IPS-NIHi11 (cell line): ENCODE measurements around the gene GNA12.

Experiments
- DNase-seq: peaks from one replicate; pipeline ENCODE4 v3.0.0; 2012; ENCODE audit warnings: mixed read lengths, low spot score

Gene GNA12

DNA sequence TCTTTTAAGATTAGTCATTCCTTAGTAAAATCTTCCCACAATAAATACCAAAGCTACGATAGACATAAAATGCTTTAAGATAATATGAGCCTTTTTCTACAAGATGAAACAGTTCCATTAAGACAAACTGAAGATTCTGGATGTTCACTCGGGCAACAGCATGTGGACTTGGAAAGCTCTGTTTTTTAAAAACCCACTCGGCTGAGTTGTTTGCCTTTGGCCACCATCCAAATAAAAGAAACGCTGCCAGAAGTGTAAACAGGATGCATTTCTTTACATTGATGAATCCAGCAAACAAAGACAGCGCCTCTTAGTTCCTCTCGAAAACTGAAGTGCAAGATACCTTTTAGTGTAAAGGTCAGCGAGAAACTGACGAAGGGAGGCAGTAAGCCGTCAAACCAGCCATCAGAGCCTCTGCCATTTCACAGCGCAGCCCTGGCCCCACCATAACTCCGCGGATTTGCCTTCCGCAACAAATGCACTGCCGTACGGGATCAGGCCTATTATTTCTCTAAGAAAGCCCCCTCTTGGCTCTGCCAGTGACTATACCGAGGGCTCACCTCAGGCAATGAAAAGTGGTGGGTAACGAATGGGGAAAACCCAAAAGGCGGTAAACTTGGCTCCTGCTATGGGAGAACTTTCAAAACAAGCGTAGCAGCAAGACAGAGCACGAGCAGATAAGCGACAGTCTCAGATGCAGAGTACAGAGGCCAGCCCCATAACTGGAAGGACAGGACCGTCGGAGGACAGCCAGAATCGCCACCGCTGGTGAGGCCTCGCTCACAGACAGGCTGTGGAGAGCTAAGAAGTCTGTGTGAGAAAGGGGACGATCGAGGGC lies 41.4 kb downstream of the GNA12 start:
- DNase-seq = no peak

DNA sequence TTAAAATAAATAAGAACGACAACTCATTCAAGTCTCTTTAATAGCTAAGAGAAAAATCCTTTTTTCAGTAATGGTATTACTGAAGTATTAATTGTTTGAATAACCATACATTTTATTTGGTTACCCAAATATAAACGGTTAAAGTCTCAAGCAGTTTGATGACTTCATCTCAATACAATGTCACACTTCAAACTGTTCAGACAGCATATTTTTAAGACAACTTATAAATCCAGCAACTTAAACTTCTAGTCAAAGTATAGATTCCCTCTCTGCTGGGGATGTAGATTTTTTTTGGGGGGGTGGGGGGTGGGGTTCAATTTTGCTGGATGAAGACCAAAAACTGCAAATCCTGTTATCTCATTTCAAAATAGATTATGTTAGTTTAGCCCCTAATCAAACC lies 42.0 kb downstream of the GNA12 start:
- DNase-seq = no peak

DNA sequence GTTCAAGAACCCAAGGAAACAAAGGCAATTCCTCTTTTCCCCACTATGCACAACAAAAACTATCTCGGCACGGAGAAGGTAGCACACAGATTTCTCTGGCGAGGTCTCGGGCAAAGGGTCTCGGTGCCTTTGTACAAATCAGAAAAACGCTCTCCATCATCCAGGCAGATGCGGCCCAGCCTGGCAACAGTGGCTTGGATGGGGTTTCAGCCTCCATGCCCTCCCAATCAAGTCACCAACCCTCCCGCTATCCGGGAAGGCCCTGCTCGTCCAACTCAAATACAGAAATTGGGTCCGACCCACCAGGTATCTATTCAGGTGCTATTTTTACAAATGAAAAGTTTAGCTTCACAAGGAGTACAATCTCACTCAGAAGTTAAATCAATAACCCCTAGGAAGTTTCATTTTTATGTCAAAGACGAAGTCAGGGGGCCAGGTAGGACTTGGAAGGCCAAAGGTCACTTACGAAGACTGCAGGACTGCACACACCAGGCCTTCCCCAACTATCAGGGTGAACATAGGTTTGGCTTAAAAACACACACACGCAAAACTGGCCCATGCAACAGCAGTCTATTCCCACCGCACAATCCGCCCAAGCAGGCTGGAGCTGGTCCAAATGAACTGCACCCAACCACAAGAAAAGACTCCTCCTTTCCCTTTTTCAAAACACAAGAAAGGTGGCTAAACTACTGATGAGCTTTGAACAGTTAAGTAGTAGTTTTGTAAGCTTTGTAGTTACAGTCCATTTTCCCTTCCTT lies 43.0 kb downstream of the GNA12 start:
- DNase-seq = no peak

DNA sequence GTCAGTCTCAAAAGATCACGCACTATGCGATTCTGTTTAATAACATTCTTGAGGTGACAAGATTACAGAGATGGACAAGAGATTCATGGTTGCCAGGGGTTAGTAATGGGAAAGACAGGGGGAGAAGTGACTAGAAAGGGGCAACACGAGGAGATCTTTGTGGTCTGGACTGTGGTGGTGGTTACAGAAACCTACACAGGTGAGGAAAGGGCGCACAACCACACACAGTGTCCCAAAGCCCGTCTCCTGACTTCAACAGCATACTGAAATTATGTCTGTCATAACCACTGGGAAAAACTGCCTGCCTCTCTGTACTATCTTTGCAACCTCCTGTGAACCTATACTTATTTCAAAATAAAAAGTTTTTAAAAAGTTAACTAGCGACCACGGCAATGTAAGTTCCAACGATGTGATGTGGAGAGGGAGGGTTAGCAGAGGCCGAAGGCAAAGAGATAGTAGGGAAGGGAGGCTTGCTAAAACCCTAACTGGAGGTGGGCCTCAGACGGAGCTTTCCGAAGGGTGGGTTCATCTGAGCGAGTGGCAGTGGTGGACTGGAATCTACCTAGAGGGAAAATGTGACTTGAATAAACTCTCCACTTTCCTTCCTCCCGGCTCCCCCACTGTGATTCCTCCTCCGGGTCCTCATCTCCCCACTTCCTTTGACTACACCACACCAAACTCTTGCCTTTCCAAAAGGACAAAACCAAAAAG lies 43.7 kb downstream of the GNA12 start:
- DNase-seq = no peak

DNA sequence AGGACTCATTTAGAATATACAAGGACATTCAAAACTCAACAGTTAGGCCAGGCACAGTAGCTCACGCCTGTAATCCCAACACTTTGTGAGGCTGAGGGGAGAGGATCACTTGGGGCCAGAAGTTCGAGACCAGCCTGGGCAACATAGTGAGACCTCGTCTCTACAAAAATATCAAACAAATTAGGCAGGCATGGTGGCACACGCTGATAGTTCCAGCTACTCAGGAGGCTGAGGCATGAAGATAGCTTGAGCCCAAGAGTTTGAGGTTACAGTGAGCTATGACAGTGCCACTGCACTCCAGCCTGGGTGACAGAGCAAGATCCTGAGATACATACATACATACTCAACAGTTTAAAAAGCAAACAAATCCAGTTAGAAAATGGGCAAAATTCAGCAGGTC lies 44.9 kb downstream of the GNA12 start:
- DNase-seq = no peak

DNA sequence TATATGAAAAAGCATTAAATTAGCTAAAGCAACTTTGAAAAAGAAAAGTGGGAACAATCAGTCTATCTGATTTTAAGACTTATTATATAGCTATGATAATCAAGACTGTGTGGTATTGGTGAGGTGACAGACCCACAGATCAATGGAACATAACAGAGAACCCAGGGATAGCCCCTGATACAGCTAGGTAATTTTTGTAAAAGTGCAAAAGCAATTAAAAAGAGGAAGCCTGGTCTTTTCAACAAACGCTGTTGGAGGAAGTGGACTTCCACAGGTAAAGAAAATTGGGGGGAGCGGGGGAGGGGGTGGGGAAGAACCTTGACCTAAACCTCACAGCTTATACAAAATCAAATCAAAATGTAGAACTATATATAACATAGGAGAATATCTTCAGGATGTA lies 45.4 kb downstream of the GNA12 start:
- DNase-seq = no peak

DNA sequence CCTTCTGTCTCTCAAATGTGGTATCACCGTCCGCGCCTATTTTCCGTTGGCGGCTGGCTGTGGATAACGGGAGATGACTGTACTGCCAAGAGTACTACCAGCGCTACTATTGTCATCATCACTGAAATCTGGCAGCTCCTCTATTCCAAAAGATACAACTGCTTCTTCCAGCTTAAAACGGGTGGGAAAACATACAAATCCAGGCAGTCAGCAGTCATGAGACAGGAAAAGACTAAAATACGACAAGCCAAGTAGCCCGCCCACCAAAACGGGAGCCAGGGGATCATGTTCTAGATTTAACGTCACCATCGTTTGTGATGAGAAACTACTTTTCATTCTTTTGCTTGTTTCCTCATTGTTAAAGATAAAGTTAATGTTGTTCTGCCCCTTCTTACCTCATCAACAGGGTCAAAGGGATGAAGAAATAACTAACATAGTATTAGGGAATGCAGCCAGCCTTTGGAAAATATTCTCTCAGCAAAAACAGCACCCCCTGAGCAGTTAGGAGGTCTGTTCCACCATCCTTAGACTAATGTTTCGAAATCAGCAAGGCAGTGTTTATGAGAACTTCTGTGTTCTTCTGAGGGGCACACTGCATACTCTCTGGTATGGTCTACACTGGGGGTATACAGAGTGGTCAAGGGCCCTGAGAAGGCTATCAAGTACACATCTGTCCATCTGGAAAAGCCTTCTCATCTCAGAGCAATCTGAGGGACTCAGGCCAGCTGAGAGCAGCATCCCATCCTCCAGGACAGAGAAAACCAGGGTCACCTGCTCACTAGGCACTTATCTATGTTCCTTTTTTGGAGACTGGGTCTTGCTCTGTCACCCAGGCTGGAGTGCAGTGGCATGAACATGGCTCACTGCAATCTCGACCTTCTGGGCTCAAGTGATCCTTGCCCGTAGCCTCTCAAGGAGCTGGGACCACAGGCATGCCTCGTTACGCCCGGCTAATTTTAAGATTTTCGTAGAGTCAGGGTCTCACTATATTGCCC lies 47.5 kb downstream of the GNA12 start:
- DNase-seq = no peak

DNA sequence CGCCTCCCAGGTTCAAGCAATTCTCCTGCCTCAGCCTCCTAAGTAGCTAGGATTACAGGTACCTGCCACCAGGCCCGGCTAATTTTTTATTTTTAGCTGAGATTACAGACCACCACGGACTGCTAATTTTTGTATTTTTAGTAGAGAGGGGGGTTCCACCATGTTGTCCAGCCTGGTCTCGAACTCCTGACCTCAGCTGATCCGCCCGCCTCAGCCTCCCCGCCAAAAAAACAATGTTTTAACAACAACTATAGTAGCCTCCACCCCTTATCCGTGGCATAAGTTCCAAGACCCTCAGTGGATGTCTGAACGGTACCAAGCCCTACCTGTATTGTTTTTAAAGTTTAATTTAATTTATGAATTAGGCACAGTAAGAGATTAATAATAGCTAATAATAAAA lies 48.2 kb downstream of the GNA12 start:
- no peak for DNase-seq

DNA sequence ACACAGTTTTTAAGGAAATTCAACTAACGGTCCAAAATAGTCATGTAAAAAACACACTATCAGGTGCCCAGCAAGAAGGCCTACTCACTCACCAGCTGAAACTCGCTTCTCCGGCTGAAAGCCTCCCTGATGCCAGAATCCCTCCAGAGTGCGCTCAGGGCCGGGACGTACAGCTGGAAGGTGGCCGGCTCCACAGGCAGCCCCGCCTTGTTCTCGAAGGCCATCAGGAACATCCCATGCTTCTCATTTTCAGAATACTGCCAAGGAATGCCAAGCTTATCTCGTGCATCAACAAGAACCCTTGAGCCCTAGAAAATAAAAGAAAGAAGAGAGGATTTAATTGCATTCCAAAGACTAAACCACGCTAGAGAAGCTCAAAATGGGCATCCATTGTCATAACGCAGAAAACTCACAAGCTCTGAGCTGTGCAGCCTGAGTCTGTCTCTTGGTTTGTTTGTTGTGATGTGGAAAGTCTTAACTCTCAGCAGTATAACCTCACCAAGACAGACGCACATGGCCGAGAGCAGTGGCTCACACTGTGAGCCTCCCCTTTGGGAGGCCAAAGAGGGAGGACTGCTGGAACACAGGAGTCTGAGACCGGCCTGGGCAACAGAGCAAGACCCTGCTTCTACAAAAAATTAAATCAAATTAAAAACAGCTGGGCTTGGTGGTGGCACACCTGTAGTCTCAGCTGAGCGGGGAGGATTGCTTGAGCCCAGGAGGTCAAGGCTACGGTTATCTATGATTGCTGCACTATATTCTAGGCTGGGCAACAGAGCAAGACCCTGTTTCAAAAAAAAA lies 49.1 kb downstream of the GNA12 start:
- no peak for DNase-seq

DNA sequence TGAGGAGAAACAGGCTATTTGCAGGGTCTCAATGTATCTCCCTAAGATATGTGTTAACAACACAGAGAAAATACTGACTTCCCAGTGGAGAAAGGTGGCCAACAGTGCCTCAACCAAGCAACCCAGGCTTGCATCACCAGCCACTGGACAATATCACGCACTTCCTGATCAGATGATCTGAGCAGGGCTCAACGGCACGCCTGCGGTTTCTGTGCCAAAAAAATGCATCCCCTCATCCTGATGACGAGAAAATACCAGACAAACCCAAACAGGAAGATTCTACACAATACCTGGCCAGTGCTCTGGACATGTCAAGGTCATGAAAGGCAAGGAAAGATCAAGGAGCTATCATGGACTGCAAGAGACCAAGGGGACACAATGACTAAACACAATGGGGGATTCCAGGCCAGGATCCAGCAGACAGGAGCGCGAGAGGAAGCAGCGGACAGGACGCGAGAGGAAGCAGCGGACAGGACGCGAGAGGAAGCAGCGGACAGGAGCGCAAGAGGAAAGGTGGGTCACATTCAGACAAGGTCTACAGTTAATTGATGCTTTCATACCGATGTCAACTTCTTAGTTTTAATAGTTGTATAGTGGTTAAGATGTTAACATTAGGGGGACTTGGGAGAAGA lies 51.1 kb downstream of the GNA12 start:
- DNase-seq = no peak

DNA sequence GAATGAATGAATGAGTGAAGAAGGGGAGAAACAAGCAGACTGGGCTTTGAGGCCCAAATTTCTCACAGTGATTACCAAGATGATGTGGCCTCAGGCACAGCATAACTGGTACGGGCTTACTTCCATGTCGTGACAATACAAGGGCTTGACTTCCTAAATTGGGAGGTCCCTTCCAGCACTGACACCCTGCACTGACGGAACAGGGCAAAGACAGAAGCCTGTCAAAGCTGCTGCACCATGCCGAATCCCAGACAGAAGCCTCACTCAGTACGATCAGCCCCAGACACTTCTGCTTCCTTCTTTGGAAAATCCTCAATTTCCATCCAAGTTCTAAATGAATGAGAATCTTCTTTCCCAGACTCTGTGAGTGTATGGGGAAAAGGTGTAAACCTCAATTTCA lies 51.9 kb downstream of the GNA12 start:
- DNase-seq = no peak

DNA sequence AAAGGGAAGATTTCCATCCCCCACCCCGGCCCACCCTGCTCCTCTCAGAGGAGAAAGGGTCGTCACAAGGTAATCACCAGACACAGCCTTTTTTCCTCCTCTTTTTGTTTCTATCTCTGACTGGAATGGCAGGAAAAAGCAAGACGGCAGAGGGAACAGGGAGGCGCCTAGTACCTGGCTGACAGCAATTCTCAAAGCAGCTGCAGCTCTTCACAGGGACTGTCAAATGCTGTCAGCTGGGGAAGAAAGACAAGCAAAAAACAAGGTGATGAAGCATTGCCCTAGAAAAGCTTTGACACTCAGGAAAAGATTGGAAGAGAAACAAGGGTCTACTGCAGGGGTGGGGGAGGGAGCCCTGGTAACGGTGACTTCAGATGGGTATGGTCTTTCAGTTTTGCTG lies 52.7 kb downstream of the GNA12 start:
- no peak for DNase-seq

DNA sequence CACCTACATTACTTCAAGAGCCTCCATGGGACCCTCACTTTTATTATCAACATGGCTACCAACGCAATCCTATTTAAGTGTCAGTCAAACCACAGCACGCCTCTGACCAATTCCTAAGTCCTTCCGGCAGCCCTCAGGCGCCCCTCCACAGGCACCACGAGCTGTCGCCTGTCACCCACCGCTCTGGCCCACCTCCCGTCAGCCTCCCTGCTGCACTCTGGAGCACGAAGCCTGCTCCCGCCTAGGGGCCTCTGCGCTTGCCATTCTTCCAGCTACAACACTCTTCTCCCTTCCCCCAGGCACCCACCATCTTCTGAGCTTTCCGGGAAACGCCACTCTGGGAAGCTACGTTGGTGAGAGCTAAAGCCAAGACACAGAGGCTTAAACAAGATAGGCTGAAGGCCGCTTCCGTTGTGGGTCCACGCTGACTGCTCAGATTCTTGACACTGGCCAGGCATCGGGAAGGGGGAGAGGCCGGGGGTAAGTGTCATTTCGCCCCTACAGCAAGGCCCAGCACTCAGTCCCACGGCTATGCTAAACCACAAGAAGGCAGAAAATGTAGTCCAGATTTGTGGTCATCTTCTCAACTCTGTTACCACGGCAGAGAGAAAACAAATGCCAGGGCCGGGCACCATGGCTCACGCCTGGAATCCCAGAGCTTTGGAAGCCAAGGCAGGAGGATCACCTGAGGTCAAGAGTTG lies 56.7 kb downstream of the GNA12 start:
- DNase-seq = no peak

DNA sequence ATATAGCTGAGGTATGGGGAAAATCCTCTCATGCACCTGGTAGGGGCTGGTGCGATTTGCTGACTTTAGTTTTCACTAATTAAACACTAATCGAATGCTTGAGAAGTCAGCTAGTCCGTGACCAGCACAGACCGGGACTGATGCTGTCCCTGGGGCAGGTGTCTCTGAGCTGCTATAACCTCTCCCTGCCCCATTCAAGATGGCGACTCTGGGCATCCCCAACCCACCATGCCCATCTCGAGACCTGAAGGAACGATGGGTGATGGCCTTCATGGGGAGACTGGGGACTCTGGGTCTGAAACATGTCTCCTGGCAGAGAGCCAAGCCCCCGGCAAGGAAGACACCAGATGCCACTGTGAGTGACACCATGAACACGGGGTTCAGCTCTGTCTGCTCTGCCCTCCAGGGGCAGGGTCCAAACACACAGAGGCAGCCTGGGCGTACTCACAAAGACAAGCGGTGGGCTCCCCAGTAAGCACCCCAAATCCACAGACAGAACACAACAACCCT lies 57.4 kb downstream of the GNA12 start:
- DNase-seq = no peak

DNA sequence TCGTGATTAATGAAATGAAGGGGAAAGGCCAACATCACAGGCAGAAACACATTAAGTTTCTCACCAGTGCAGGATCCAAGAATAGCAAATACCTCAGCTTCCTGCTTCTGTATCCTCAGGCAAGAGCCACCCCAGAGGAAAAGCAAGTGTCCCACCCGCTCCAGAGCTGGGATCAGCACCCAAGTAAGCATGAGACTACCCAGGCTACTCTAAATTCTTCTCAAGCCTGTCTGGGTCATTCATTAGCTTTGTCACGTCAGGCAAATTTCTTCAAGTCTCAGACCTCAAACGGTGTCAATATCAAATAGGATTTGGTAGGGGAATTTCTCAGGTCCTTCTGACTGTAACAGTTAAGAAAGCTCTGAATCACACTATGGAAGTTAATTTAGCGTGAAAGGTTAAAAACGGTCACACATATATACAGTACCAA lies 59.0 kb downstream of the GNA12 start:
- no peak for DNase-seq

DNA sequence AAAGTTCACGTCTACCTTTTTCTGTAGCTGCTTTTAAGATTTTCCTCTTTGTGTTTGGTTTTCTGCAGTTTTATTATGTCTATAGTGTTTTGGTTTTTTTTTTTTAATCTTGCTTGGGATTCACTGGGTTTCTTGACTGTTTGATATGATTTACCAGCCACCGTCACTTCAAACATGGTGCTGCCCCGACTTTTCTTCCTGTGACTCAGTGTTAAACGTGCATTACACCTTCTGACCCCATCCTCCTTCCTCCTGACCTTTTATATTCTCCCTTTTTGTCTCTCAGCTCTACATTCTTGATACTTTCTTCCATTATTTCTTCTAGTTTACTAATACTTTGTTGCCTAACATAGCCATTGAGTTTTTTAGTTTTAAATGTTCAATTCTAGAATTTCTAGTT lies 61.5 kb downstream of the GNA12 start:
- DNase-seq = no peak

DNA sequence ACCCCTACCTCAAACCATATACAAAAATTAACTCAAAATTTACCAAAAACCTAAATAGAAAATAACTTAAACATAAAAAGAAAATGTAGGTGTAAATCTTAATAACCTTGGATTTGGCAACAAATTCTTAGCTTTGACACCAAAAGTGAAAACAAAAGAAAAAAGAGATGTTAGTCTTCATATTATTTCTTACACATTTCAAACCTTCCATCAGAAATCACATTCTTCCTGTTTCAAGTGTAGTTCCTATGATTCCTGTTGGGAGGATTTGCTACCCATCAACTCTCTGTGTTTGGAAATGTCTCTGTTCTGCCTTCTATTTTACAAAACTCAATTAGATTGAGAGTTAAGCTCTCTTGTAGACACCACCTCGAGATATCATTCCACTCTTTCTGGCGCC lies 62.0 kb downstream of the GNA12 start:
- DNase-seq = no peak

DNA sequence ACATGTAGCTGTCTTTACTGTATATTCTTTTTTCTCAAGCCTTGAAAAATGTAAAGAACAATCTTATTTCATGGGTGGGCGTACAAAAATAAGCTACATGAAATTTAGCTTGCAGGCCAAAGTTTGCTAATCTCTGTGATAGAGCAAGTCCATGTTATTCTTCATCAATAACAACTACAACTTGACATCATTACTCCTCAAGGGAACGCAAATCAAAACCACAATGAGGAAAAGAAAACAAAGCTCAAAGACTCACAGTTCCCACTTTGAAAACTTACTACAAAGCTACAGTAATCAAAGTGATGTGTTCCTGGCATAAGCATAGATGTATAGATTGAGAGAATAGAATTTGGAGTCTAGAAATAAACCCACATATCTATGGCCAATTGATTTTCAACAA lies 62.5 kb downstream of the GNA12 start:
- no peak for DNase-seq

DNA sequence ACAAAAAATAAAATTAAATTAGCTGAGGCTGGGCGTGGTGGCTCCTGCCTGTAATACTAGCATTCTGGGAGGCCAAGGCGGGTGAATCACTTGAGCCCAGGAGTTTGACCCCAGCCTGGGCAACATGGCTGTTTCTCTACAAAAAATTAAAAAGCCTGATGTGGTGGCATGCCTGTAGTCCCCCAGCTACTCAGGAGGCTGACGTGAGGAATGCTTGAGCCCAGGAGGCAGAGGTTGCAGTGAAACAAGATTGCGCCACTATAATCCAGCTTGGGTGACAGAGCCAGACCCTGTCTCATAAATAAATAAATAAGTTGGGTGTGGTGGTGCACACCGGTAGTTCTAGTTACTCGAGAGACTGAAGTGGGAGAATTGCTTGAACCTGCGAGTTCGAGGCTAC lies 65.1 kb downstream of the GNA12 start:
- no peak for DNase-seq
